Measurements from ENCODE around the gene NME8.
"Not testable (repeated sequence)": the region's sequence is repeated elsewhere in the genome, so short reads cannot be mapped to it uniquely, and the experiment has no call there.

The NME8 gene

GRCh38 chr7:37848297-37848696 is at the start of gene NME8:
Gene NME8 (plus strand): TSS chr7:37848597. CDS start chr7:37850267, 1,670 bp downstream.
- TF ChIP-seq CTCF (IDR thresholded peaks at IDR 0.05; ENCODE audit: insufficient read depth, low read depth, low read length, missing control alignments): no peak
- DNase-seq (ENCODE audit: low read depth): no peak
- no peak within 1 kb of the TSS for H3K4me3 ChIP-seq (ENCODE audit: low read depth, low read length)

- no peak for TF ChIP-seq CTCF (IDR thresholded peaks at IDR 0.05; ENCODE audit: insufficient read depth, low read depth, low read length, missing control alignments)
- H3K4me3 ChIP-seq (ENCODE audit: low read depth, low read length): no peak overlapping the region
- peak; percentile 27 for DNase-seq (ENCODE audit: low read depth)
Observed at GRCh38 chr7:37806152-37806551, 42.2 kb upstream of the NME8 start.

GRCh38 chr7:37812161-37812580 is 36.2 kb upstream of the NME8 start:
- DNase-seq (ENCODE audit: low read depth); H3K4me3 ChIP-seq (ENCODE audit: low read depth, low read length): not testable (repeated sequence)

GRCh38 chr7:37815671-37816371 is 32.6 kb upstream of the NME8 start:
- H3K4me3 ChIP-seq (ENCODE audit: low read depth, low read length): no peak overlapping the region
- DNase-seq (ENCODE audit: low read depth): peak; percentile 77
- TF ChIP-seq CTCF (IDR thresholded peaks at IDR 0.05; ENCODE audit: insufficient read depth, low read depth, low read length, missing control alignments): no peak

- H3K4me3 ChIP-seq (ENCODE audit: low read depth, low read length): no peak overlapping the region
- TF ChIP-seq CTCF (IDR thresholded peaks at IDR 0.05; ENCODE audit: insufficient read depth, low read depth, low read length, missing control alignments): no peak
- DNase-seq (ENCODE audit: low read depth): peak; percentile 19
Observed at GRCh38 chr7:37816922-37817590, 31.3 kb upstream of the NME8 start.

GRCh38 chr7:37817591-37817960 is 30.8 kb upstream of the NME8 start:
- no peak overlapping the region for H3K4me3 ChIP-seq (ENCODE audit: low read depth, low read length)
- no peak for TF ChIP-seq CTCF (IDR thresholded peaks at IDR 0.05; ENCODE audit: insufficient read depth, low read depth, low read length, missing control alignments)
- DNase-seq (ENCODE audit: low read depth): no peak

GRCh38 chr7:37817996-37818720 is 30.2 kb upstream of the NME8 start:
- no peak for DNase-seq (ENCODE audit: low read depth)
- TF ChIP-seq CTCF (IDR thresholded peaks at IDR 0.05; ENCODE audit: insufficient read depth, low read depth, low read length, missing control alignments): no peak

More at GRCh38 chr7:37817996-37818720, 30.2 kb upstream of the NME8 start:
- no peak overlapping the region for H3K4me3 ChIP-seq (ENCODE audit: low read depth, low read length)

All from GM12865 (cell line).